Central memory CD4-positive, alpha-beta T cell (primary cell): ENCODE results near the gene BBS12.
"Not testable (repeated sequence)": the region's sequence is repeated elsewhere in the genome, so short reads cannot be mapped to it uniquely, and the experiment has no call there.

Experiments used
- DNase-seq: peaks from one replicate; pipeline ENCODE4 v3.0.0; 2022

Gene BBS12

GRCh38 chr4:122766353-122766705 lies 33.8 kb downstream of the BBS12 start:
- no peak for DNase-seq

- no peak for DNase-seq
Measured at GRCh38 chr4:122766950-122767349, 34.4 kb downstream of the BBS12 start.

GRCh38 chr4:122771724-122772123 lies 39.2 kb downstream of the BBS12 start:
- no peak for DNase-seq

GRCh38 chr4:122772311-122772710 lies 39.8 kb downstream of the BBS12 start:
- DNase-seq, result no peak

GRCh38 chr4:122772986-122773385 lies 40.5 kb downstream of the BBS12 start:
- no peak for DNase-seq

GRCh38 chr4:122775039-122775438 lies 42.5 kb downstream of the BBS12 start:
- DNase-seq, result no peak

GRCh38 chr4:122775987-122776836 lies 43.7 kb downstream of the BBS12 start:
- DNase-seq, result no peak

GRCh38 chr4:122776916-122777315 lies 44.4 kb downstream of the BBS12 start:
- DNase-seq, result no peak

- DNase-seq, result no peak
Measured at GRCh38 chr4:122777846-122778673, 45.6 kb downstream of the BBS12 start.

- no peak for DNase-seq
Measured at GRCh38 chr4:122781486-122781885, 49.0 kb downstream of the BBS12 start.

GRCh38 chr4:122783301-122784215 lies 51.1 kb downstream of the BBS12 start:
- DNase-seq, result no peak

GRCh38 chr4:122784261-122784660 lies 51.8 kb downstream of the BBS12 start:
- no peak for DNase-seq

GRCh38 chr4:122785099-122785498 lies 52.6 kb downstream of the BBS12 start:
- no peak for DNase-seq

- DNase-seq, result not testable (repeated sequence)
Measured at GRCh38 chr4:122786296-122786695, 53.8 kb downstream of the BBS12 start.

- not testable (repeated sequence) for DNase-seq
Measured at GRCh38 chr4:122786920-122787319, 54.4 kb downstream of the BBS12 start.

GRCh38 chr4:122787940-122788339 lies 55.4 kb downstream of the BBS12 start:
- no peak for DNase-seq

GRCh38 chr4:122788935-122789334 lies 56.4 kb downstream of the BBS12 start:
- no peak for DNase-seq

GRCh38 chr4:122793811-122794210 lies 61.3 kb downstream of the BBS12 start:
- DNase-seq, result no peak
